NT2/D1 (cell line): Measurements from ENCODE around the gene ARCN1.

ENCODE experiments used
- DNase-seq: peaks from one replicate; pipeline ENCODE4 v3.0.0-alpha.2; 2011; ENCODE audit warnings: low read depth, low spot score
- H3K27me3 ChIP-seq: 2 replicates; pipeline ENCODE4 v1.6.0; 2011; ENCODE audit warnings: mild to moderate bottlenecking; ENCODE audit not compliant: insufficient read length, insufficient read depth
- H3K36me3 ChIP-seq: 2 replicates; pipeline ENCODE4 v1.6.1; 2011; ENCODE audit warnings: mild to moderate bottlenecking, low read length, mixed read lengths; ENCODE audit not compliant: insufficient read depth, insufficient read length
- H3K4me1 ChIP-seq: 2 replicates; pipeline ENCODE4 v1.5.1; 2011; ENCODE audit not compliant: insufficient read depth, insufficient read length
- H3K4me3 ChIP-seq: 2 replicates; pipeline ENCODE4 v1.5.1; 2011; ENCODE audit warnings: low read depth; ENCODE audit not compliant: insufficient read length
- H3K9ac ChIP-seq: 2 replicates; pipeline ENCODE4 v1.6.0; 2011; ENCODE audit warnings: low read depth; ENCODE audit not compliant: insufficient read length
- H3K9me3 ChIP-seq: 2 replicates; pipeline ENCODE4 v1.5.1; 2011; ENCODE audit warnings: mild to moderate bottlenecking, low read length; ENCODE audit not compliant: insufficient read depth
- SUZ12 ChIP-seq: IDR thresholded peaks from 2 replicates; pipeline ENCODE4 v1.6.1; 2011; ENCODE audit not compliant: insufficient read length, insufficient read depth; ENCODE audit errors: extremely low read depth
- YY1 ChIP-seq: IDR thresholded peaks from 2 replicates; pipeline ENCODE4 v1.6.1; 2011; ENCODE audit not compliant: insufficient read length, insufficient read depth
- ZNF274 ChIP-seq: IDR thresholded peaks from 2 replicates; pipeline ENCODE4 v1.6.1; 2011; ENCODE audit warnings: mild to moderate bottlenecking, low read depth, low read length

The ARCN1 gene

DNA sequence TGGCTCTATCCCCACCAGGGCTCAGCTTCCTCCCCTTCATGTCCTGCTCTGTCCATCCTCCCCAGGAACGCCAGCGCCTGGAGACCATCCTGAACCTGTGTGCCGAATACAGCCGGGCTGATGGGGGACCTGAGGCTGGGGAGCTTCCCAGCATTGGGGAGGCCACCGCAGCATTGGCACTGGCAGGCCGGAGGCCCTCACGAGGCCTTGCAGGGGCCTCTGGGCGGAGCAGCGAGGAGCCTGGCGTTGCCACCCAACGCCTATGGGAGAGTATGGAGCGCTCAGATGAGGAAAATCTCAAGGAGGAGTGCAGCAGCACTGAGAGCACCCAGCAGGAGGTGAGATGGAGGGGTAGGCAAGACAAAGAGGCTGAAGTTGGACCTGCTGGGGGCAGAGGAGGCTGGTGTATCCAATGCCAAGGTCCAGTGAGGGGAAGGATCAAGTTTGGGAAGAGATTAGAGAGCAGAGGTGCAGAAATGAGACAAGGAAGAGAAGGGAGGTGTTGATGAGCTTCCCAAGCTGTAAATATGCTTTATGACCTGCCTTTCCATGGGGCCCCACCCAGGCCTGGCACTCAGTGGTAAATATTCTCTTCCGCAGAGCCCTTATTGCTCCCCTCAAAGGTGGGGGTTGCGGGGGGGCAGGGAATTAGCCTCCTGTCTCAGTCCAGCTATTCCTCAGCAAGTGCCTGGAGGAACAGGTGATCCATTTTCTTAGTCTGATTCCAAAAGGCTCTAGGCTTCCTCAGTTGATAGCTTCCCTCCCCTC is 59.1 kb downstream of the ARCN1 start:
- Histone ChIP-seq H3K4me1 (peaks cover 13% of the 10 kb centered on the region), H3K9me3 (no peaks in the 10 kb centered on the region), H3K9ac (no peak overlapping the region), H3K27me3 (no peaks in the 10 kb centered on the region), H3K36me3 (peaks cover 84% of the 10 kb centered on the region), H3K4me3 (no peak overlapping the region)
- TF ChIP-seq SUZ12 = no peak
- no peak for TF ChIP-seq YY1
- TF ChIP-seq ZNF274 = no peak
- DNase-seq = no peak

DNA sequence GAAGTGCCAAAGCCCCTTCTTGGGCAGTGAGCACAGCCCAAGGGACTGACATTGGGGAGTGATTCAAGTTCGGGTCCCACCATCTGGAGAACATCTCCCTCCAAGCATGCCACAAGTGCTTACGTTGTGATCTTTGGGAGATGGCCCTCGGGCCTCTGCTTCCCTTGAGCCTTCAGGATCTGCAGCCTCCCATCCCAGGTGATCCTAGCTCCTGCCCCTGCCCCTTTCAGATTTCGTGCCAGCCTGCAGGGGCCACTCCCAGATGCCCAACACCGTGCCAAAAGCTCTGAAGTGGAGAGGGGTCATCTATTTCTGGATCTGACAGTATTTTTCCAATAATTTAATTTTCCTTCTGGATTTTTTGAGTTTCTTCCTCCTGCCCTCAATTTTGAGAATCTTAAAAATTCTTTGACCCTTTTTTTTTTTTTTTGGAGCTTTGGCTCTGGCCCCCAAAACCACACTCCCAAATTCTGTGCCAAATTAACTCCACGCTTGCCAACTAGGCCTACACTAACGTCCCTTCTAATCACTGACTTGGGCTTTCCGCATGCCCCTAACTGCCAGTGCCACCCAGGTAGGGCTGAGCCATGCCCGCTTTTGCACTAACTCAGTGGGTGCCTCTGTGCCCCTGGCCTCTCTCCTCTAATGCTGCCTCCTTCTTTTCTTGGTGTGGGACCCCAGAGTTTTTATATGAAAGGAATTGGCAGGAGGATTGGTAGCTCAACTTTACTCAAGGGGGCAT is 60.5 kb downstream of the ARCN1 start:
- no peak for DNase-seq
- Histone ChIP-seq H3K9me3 (no peaks in the 10 kb centered on the region), H3K4me1 (peaks cover 13% of the 10 kb centered on the region), H3K4me3 (no peak overlapping the region), H3K9ac (no peak overlapping the region), H3K27me3 (no peaks in the 10 kb centered on the region), H3K36me3 (peaks cover 86% of the 10 kb centered on the region)
- TF ChIP-seq ZNF274 = no peak
- TF ChIP-seq SUZ12 = no peak
- no peak for TF ChIP-seq YY1

DNA sequence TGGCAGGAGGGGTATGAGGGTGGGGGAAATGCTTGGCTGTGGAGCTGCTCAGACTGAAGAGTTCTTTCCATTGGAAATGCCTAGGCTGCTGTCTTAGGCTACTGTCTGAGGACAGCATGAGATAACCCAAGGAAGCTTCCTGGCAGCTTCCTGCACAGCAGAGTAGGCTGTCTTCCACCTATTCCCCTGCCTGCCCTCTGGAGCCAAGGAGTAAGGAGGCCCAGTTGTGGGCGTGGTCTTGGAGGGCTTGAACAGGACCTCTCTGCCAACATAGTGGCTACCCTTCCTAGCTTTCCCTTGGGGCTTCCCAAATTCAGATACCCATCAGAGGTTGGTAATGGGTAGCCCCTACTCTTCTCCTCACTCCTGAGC is 61.1 kb downstream of the ARCN1 start:
- Histone ChIP-seq H3K9ac (no peak overlapping the region), H3K27me3 (no peaks in the 10 kb centered on the region), H3K9me3 (no peaks in the 10 kb centered on the region), H3K4me1 (peaks cover 13% of the 10 kb centered on the region), H3K36me3 (peaks cover 86% of the 10 kb centered on the region), H3K4me3 (no peak overlapping the region)
- DNase-seq = no peak
- TF ChIP-seq YY1 = no peak
- no peak for TF ChIP-seq ZNF274
- TF ChIP-seq SUZ12 = no peak

DNA sequence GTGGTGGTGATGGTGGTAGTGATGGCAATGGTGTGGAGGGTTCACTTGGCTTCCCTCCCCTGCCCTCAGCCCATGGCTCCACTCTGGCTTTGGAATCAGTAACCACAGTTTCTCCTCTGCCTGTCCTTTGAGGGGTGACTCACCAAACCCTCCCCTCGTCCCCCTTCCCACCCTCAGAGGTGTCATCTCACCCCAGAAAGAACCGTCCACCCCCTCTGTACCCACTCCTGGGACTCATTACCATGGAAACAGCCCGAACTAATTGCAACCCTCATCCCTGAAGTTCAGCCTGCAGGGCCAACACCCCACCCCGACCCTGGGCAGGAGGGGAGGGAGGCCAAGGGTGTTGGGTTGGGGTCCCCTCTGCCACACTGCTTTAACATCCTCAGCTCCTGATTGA is 61.8 kb downstream of the ARCN1 start:
- no peak for TF ChIP-seq ZNF274
- no peak for TF ChIP-seq SUZ12
- no peak for TF ChIP-seq YY1

DNA sequence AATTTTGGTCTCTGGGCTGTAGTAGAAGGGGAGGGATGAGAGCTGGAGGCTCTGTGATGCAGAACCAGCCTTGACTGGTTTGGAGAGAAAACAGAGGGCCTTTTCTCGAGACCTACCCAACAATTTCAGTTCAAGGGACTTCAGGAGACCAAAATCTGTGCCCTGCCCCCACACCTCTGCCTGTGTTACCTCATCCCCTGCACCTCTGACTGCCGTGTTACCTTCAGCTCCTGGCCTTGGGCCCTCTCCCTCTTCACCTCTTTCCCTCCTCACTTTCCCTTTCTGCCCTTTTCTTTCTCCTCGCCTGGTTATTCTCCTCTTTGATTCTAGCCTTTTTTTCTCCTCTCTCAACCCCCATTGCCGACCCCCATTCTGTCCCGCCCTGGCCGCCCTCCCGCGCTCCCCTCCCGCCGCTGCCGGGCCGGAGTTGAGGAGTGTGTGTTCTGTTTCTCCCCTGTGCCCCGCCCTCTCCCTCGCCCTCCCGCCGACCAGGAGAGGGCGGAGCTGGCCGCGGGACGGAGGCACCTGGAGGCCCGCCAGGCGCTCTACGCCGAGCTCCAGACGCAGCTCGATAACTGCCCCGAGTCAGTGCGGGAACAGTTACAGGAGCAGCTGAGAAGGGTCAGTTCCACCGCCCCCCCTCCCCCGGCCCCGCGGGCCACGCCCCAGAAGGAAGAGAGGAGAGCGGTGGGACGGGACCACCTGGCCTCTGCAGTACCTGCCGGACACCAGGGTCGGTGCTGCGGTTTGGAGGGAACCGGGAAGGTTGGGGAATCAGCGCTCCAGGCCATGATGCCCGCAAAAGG is 62.4 kb downstream of the ARCN1 start:
- Histone ChIP-seq H3K9ac (peak overlapping the region; percentile 82), H3K4me3 (peak overlapping the region; percentile 50), H3K27me3 (no peaks in the 10 kb centered on the region)

More for the DNA sequence above, 61.8 kb downstream of the ARCN1 start:
- Histone ChIP-seq H3K4me1 (peaks cover 13% of the 10 kb centered on the region), H3K4me3 (no peak overlapping the region), H3K9me3 (no peaks in the 10 kb centered on the region), H3K9ac (peak overlapping the region; percentile 15), H3K27me3 (no peaks in the 10 kb centered on the region), H3K36me3 (peaks cover 86% of the 10 kb centered on the region)
- DNase-seq = no peak

DNA sequence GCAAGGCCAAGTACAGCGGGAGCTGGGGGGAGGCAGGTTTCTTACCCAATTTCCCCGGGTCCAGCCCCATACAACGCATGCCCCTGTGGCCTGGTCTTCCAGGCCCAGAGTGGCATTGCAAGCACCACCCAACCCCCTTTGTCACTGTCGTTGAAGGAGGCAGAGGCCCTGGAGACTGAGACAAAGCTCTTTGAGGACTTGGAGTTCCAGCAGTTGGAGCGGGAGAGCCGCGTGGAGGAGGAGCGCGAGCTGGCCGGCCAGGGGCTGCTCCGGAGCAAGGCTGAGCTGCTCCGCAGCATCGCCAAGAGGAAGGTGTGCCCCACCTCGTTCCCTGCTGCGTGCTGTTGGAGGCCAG is 63.0 kb downstream of the ARCN1 start:
- H3K9me3 ChIP-seq = no peaks in the 10 kb centered on the region
- H3K36me3 ChIP-seq = peaks cover 84% of the 10 kb centered on the region
- peaks cover 13% of the 10 kb centered on the region for H3K4me1 ChIP-seq
- TF ChIP-seq SUZ12 (no peak), YY1 (no peak), ZNF274 (no peak)
- H3K4me3 ChIP-seq = peak overlapping the region; percentile 50
- no peaks in the 10 kb centered on the region for H3K27me3 ChIP-seq
- DNase-seq = no peak
- H3K9ac ChIP-seq = peak overlapping the region; percentile 82

More for the DNA sequence above, 62.4 kb downstream of the ARCN1 start:
- Histone ChIP-seq H3K9me3 (no peaks in the 10 kb centered on the region), H3K4me1 (peaks cover 13% of the 10 kb centered on the region), H3K36me3 (peaks cover 84% of the 10 kb centered on the region)
- peak; percentile 78 for DNase-seq
- TF ChIP-seq SUZ12 = no peak
- no peak for TF ChIP-seq YY1
- TF ChIP-seq ZNF274 = no peak
